Esophagus squamous epithelium (tissue), 4 donors: ENCODE results near the gene RAB30.

Source experiments
- POLR2A ChIP-seq, 4 donors: fragments of 450-650 bp; IDR thresholded peaks; one replicate each; pipeline ENCODE4 v1.6.1; 2017; ENCODE audit warnings: antibody characterized with exemption in 4 of 4, mild to moderate bottlenecking in 4 of 4, moderate library complexity in 3 of 4
- TF ChIP-seq, protein P1 (sequence below), 6 experiments: fragments of 450-650 bp in 4 of 6; fragments of 200-600 bp in 2 of 6; sonication (generic) in 2 of 6; IDR thresholded peaks; one replicate each; pipeline ENCODE4 v1.5.1; 2016 to 2019; ENCODE audit warnings: antibody characterized with exemption in 6 of 6, mild to moderate bottlenecking in 4 of 6, moderate library complexity in 4 of 6

- TF ChIP-seq, protein P1, sequence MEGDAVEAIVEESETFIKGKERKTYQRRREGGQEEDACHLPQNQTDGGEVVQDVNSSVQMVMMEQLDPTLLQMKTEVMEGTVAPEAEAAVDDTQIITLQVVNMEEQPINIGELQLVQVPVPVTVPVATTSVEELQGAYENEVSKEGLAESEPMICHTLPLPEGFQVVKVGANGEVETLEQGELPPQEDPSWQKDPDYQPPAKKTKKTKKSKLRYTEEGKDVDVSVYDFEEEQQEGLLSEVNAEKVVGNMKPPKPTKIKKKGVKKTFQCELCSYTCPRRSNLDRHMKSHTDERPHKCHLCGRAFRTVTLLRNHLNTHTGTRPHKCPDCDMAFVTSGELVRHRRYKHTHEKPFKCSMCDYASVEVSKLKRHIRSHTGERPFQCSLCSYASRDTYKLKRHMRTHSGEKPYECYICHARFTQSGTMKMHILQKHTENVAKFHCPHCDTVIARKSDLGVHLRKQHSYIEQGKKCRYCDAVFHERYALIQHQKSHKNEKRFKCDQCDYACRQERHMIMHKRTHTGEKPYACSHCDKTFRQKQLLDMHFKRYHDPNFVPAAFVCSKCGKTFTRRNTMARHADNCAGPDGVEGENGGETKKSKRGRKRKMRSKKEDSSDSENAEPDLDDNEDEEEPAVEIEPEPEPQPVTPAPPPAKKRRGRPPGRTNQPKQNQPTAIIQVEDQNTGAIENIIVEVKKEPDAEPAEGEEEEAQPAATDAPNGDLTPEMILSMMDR (IDR thresholded peaks at IDR 0.05), result no peak
- no peak for TF ChIP-seq POLR2A (IDR thresholded peaks at IDR 0.05)
Observed at GRCh38 chr11:83024270-83024854, 47.3 kb downstream of the RAB30 start.
